Measurements from ENCODE around the gene SEC23A. TPM values are rescaled to one million over a fixed set of nuclear protein-coding genes. Genes with fewer than 3 reads are reported as not detected.

SEC23A gene
- total and polyA plus RNA-seq, 4 donors, result 36.5 to 169 (median 52.1) TPM

DNA sequence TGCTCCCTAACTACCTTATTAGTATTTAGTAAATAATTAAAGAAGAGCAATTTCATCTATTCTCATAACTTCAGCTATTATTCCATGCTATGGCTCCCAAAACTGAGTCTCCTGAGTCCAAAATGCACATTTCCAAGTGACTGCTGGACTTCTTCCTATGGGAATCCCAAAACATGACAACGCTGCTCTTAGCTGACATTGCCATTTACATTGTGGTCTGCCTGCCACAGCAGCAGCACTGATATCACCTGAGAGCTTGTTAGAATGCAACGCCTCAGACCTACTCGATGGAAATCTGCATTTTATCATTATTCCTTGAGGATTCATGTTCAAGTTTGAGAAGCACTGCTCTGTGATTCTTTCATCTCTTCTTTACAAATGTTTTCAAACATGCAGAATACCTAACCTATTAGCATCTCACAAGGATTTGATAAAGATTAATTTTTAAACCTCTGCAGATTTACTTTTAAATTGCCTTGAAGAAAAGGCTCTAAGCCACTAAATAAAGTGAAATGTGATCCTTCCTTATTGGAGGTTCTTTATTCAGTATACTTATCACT lies 77.7 kb downstream of the SEC23A start (continued):
- TF ChIP-seq, protein P1, sequence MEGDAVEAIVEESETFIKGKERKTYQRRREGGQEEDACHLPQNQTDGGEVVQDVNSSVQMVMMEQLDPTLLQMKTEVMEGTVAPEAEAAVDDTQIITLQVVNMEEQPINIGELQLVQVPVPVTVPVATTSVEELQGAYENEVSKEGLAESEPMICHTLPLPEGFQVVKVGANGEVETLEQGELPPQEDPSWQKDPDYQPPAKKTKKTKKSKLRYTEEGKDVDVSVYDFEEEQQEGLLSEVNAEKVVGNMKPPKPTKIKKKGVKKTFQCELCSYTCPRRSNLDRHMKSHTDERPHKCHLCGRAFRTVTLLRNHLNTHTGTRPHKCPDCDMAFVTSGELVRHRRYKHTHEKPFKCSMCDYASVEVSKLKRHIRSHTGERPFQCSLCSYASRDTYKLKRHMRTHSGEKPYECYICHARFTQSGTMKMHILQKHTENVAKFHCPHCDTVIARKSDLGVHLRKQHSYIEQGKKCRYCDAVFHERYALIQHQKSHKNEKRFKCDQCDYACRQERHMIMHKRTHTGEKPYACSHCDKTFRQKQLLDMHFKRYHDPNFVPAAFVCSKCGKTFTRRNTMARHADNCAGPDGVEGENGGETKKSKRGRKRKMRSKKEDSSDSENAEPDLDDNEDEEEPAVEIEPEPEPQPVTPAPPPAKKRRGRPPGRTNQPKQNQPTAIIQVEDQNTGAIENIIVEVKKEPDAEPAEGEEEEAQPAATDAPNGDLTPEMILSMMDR (IDR thresholded peaks at IDR 0.05; ENCODE audit: low read depth, low read length, missing input control), result no peak
- TF ChIP-seq FOXA1 (IDR thresholded peaks at IDR 0.05) (no peak), GABPA (IDR thresholded peaks at IDR 0.05 in 1 of 2, conservative IDR thresholded peaks at IDR 0.05 in 1 of 2) (no peak)
- TF ChIP-seq, protein P2, sequence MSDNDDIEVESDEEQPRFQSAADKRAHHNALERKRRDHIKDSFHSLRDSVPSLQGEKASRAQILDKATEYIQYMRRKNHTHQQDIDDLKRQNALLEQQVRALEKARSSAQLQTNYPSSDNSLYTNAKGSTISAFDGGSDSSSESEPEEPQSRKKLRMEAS (IDR thresholded peaks at IDR 0.05), result no peak

DNA sequence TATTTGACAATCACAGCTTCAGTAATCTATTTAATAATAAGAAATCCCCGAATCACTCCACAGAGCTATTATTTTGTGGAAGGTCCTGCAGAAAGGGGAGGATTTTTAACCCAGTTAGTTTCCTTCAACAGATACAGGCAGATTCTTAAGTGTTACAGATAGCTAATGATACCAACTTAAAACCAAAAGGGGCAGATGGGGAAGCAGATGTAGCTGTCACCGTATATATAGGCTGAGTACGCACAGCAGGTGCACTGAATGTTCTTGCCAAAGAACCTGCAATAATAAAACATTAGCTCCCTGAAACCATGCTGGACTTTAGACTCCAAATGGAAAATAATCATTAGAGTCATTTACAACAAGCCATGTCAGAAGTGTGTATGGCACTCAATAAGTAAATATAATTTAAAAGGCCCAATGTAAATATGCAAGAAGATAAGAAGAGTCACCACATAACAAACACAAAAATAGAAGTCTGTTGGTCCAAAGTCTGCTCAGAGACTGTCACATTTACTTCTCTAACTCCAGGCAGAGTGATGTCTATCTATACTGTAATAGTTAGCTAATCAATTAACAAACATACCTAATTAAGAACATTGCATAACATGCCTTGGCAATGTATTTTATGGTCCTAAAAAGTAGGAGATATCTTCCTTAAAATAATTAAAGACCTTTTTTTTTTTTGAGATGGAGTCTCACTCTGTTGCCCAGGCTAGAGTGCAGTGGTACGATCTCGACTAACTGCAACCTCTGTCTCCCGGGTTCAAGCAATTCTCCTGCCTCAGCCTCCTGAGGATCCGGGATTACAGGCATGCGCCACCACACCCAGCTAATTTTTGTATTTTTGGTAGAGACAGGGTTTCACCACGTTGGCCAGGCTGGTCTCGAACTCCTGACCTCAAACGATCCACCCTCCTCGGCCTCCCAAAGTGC lies 78.8 kb downstream of the SEC23A start:
- no peak overlapping the region for H3K4me3 ChIP-seq (ENCODE audit: low read depth in 1 of 3, low read length in 3 of 3)
- H3K27ac ChIP-seq (ENCODE audit: low read depth in 1 of 2, low read length in 2 of 2), result peak overlapping the region; percentile 13 to 42
- TF ChIP-seq HNF4A (conservative IDR thresholded peaks at IDR 0.05) (peak; percentile 98), NR2F2 (IDR thresholded peaks at IDR 0.05) (no peak), RXRA (IDR thresholded peaks at IDR 0.05) (peak; percentile 57 to 81), GABPA (IDR thresholded peaks at IDR 0.05 in 1 of 2, conservative IDR thresholded peaks at IDR 0.05 in 1 of 2) (peak in 1 of 2 donors; percentile 64), SP1 (IDR thresholded peaks at IDR 0.05) (peak; percentile 99), YY1 (IDR thresholded peaks at IDR 0.05) (peak; percentile 85), FOXA2 (IDR thresholded peaks at IDR 0.05) (peak; percentile 99), HNF4G (IDR thresholded peaks at IDR 0.05) (peak; percentile 89), EGR1 (IDR thresholded peaks at IDR 0.05; ENCODE audit: low read depth in 2 of 2) (peak; percentile 45 to 92), FOXA1 (IDR thresholded peaks at IDR 0.05) (peak; percentile 97), TAF1 (conservative IDR thresholded peaks at IDR 0.05) (no peak), RAD21 (IDR thresholded peaks at IDR 0.05) (peak; percentile 41 to 43), JUND (IDR thresholded peaks at IDR 0.05) (peak; percentile 82 to 93)
- TF ChIP-seq, protein P3, sequence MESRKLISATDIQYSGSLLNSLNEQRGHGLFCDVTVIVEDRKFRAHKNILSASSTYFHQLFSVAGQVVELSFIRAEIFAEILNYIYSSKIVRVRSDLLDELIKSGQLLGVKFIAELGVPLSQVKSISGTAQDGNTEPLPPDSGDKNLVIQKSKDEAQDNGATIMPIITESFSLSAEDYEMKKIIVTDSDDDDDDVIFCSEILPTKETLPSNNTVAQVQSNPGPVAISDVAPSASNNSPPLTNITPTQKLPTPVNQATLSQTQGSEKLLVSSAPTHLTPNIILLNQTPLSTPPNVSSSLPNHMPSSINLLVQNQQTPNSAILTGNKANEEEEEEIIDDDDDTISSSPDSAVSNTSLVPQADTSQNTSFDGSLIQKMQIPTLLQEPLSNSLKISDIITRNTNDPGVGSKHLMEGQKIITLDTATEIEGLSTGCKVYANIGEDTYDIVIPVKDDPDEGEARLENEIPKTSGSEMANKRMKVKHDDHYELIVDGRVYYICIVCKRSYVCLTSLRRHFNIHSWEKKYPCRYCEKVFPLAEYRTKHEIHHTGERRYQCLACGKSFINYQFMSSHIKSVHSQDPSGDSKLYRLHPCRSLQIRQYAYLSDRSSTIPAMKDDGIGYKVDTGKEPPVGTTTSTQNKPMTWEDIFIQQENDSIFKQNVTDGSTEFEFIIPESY (IDR thresholded peaks at IDR 0.05), result peak; percentile 93
- TF ChIP-seq, protein P1 (IDR thresholded peaks at IDR 0.05; ENCODE audit: low read depth, low read length, missing input control), result no peak
- TF ChIP-seq, protein P4, sequence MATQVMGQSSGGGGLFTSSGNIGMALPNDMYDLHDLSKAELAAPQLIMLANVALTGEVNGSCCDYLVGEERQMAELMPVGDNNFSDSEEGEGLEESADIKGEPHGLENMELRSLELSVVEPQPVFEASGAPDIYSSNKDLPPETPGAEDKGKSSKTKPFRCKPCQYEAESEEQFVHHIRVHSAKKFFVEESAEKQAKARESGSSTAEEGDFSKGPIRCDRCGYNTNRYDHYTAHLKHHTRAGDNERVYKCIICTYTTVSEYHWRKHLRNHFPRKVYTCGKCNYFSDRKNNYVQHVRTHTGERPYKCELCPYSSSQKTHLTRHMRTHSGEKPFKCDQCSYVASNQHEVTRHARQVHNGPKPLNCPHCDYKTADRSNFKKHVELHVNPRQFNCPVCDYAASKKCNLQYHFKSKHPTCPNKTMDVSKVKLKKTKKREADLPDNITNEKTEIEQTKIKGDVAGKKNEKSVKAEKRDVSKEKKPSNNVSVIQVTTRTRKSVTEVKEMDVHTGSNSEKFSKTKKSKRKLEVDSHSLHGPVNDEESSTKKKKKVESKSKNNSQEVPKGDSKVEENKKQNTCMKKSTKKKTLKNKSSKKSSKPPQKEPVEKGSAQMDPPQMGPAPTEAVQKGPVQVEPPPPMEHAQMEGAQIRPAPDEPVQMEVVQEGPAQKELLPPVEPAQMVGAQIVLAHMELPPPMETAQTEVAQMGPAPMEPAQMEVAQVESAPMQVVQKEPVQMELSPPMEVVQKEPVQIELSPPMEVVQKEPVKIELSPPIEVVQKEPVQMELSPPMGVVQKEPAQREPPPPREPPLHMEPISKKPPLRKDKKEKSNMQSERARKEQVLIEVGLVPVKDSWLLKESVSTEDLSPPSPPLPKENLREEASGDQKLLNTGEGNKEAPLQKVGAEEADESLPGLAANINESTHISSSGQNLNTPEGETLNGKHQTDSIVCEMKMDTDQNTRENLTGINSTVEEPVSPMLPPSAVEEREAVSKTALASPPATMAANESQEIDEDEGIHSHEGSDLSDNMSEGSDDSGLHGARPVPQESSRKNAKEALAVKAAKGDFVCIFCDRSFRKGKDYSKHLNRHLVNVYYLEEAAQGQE (IDR thresholded peaks at IDR 0.05), result peak; percentile 78
- TF ChIP-seq, protein P5, sequence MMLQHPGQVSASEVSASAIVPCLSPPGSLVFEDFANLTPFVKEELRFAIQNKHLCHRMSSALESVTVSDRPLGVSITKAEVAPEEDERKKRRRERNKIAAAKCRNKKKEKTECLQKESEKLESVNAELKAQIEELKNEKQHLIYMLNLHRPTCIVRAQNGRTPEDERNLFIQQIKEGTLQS (IDR thresholded peaks at IDR 0.05), result peak; percentile 70
- TF ChIP-seq, protein P2 (IDR thresholded peaks at IDR 0.05), result peak; percentile 90
- H3K9me3 ChIP-seq (ENCODE audit: control insufficient read depth in 4 of 4, low read length in 3 of 4), result no peaks in the 10 kb centered on the region
- H3K4me1 ChIP-seq (ENCODE audit: control insufficient read depth in 4 of 4, insufficient read depth in 4 of 4, low read length in 3 of 4), result peaks cover 6 to 29% (median 26%) of the 10 kb centered on the region in 4 donors
- H3K36me3 ChIP-seq (ENCODE audit: control insufficient read depth in 4 of 4, insufficient read depth in 3 of 4, low read depth in 1 of 4, low read length in 3 of 4), result no peaks in the 10 kb centered on the region
- DNase-seq (ENCODE audit: low spot score), result no peak
- H3K27me3 ChIP-seq (ENCODE audit: control insufficient read depth in 4 of 4, insufficient read depth in 4 of 4, low read length in 3 of 4), result no peaks in the 10 kb centered on the region
- H3K9ac ChIP-seq (ENCODE audit: low read depth in 1 of 2, low read length in 2 of 2), result peak overlapping the region in 1 of 2 donors; percentile 13
- 46% methylated on average over 12 of the region's 12 CpGs for WGBS

Data from liver (tissue), 9 donors.